HL-60/S4 (cell line): ENCODE measurements around the gene HS1BP3.

Experiments used
- in situ Hi-C: fragments of 300-500 bp; cut with MboI; formaldehyde crosslinking; loops from 2 replicates; pipeline ENCODE4 v1.14.3; 2022; ENCODE audit warnings: low sequenced_read_pairs

Gene HS1BP3

DNA sequence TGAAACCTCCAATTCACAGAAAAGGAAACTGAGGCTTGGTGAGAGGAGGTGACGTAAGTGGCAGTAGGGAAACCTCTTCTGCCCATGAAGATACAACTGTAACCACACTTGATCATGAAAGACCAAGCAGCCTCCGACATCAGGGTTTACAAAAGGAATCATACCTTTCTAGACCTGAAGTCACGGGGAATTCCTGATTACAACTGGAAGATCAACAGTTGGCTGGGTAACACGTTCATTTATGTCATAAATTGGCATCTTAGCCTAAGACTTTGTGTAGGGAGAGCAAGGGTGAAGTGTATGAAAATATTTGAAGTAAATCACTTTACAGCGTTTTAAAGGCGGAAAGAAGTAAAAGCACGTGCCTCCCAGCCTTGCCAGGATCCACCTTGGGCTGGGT lies 922 bp downstream of the HS1BP3 start:
- in situ Hi-C loops = loop anchor here (10.0 to 25.0 kb wide), 6 partner anchors 205 to 662 kb away; partner anchors contain the start of gene RHOB

DNA sequence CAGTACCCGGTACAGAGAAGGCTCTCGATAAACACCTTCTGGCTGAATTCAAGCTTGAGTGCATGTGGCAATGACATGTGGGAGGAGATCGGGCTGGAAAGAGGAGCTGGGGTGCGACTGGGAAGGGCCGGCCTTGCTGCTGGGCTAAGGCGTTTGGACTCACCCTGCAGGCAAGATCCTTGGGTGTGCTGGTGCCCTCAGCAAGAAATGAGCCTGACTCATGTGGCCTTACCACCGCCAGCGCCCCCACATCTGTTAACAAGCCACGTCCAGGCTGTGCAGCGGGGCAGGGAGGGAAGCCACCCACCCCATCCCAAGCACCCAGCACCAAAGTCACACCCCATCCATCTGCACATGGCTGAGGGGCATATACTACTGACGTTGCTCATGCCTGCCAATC lies 1.3 kb downstream of the HS1BP3 start:
- in situ Hi-C loops = loop anchor here (10.0 to 25.0 kb wide), 3 partner anchors 205 to 537 kb away; partner anchors contain the start of gene RHOB

DNA sequence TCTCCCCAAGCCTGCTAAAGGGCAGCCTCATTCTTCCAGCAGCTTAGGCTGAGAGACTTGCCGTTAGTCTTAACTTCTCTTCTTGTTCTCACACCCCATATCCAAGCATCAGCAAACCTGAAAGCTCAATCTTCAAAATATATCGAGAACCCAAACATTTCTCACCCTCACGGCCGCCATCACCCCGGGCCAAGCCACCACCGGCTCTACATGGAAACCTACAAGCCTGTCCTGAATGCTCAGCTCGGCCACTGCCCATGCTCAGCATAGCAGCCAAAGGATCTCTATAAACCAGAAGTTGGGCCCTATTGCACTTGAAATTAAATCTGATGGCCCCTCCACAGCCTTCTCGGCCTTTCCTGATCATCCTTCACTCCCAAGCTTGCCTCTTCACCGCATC lies 2.1 kb downstream of the HS1BP3 start:
- in situ Hi-C loops = loop anchor here (10.0 to 25.0 kb wide), 3 partner anchors 204 to 537 kb away; partner anchors contain the start of gene RHOB

DNA sequence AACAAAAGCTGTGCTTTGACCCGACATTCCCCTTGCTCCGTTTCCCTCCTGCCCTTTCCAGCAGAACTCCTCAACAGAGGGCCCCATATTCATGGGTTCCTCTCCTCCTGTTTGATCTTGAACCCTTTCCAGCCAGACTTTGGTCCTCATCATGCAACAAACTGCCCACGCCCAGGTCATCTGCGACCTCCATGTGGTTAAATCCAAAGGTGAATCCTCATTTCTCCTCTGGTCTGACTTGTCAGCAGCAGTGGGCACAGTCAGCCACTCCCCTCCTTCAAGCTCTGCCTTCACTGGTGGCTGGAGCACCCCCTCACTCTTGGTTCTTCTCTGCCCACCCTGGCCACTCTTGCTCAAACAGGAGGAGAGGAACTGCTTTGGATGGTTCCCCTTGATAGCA lies 2.7 kb downstream of the HS1BP3 start:
- in situ Hi-C loops = loop anchor here (10.0 to 25.0 kb wide), 3 partner anchors 203 to 536 kb away; partner anchors contain the start of gene RHOB

DNA sequence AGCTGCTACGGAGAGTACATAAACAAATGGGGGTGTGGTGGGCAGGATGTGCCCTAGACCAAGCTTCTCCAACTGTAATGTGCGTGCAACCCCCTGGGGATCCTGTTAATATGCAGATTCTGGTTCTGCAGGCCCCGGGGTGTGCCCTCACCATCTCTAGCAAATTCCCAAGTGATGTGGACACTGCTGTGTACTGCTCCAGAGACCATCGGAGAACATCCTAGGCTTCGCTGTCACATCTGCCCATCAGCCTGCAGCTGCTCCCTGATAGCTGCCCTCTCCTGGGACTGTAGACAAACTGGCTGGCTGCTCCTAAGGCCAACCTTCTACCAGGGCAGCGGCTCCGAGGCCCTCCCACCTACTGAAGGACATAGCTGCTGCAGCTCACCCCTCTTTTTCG lies 3.2 kb downstream of the HS1BP3 start:
- in situ Hi-C loops = loop anchor here (10.0 to 25.0 kb wide), 3 partner anchors 203 to 535 kb away; partner anchors contain the start of gene RHOB

DNA sequence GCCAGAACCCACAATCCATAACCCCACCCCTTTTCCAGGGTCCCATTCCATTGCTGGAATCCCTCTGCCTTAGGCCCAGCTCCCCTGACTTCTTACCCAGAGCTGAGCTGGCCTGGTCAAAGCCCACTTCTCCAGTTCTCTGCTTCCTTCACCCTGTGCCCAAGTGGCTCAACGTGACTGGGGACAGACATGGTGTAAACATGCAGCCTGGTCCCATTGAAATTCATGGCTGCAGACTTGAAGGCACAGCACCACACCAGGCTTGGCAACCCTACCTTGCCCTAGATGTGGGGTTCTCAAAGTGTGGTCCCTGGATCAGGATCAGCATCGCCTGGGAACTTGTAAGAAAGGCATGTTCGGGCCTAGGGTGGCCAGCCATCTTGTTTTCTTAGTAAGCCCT lies 3.7 kb downstream of the HS1BP3 start:
- in situ Hi-C loops = loop anchor here (10.0 to 25.0 kb wide), 3 partner anchors 202 to 535 kb away; partner anchors contain the start of gene RHOB

DNA sequence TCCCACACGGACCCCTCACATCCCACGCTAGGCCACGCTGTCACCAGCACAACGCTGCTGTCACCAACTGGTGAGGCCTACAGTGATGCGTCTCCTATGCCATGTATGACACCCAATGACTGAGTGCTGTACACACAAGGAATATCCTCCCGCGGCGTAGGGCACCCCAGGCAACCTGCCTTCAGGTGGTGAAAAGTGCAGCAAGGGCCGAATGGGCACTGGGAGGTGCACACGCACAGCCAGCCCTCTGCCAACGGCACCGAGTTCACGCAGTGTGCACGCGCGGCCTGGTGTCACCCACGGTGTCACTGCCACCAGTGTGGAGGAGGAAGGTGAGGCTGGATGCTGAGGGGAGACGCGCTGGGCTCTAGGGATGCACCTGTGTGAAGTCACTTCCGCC lies 4.5 kb downstream of the HS1BP3 start:
- in situ Hi-C loops = loop anchor here (10.0 to 25.0 kb wide), 3 partner anchors 202 to 534 kb away; partner anchors contain the start of gene RHOB

DNA sequence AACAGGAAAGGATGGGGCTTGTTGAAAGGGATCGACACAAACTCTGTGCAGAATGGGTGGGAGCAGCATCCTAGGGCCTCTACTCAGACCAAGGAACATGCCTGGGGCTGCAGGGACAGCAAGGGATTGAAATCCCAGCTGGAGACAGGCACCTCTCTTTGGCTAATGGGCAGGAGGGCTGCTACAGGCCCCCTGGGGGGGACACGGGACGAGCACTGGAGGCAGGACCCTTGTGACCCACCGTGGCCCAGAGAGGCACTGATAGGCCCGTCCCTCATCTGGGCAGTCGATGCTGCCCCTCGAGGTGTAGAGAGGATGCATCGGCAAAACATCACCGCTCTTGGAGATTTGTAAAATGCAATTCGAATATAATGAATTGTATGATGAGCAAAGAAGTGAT lies 5.1 kb downstream of the HS1BP3 start:
- in situ Hi-C loops = loop anchor here (10.0 to 25.0 kb wide), 3 partner anchors 201 to 533 kb away; partner anchors contain the start of gene RHOB

DNA sequence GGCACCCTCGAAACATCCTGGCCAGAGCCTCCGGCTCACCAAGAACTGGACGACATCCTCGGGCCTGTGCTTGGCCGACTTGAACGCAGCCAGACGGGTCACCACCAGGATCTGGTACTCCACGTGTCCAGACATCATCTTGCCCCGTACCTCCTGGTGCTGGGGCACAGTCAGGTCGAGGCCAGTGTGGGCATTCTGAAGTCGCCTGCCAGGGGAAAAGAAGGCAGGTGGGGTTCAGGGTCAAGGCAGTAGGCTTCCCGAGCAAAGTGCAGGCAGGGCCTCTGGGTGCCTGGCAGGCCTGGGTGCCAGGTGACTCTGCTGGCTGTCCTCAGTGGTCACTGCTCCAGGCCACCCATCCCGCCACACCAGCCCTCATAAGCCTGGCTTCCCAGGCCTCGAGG lies 5.6 kb downstream of the HS1BP3 start:
- in situ Hi-C loops = loop anchor here (10.0 to 25.0 kb wide), 3 partner anchors 200 to 533 kb away; partner anchors contain the start of gene RHOB

DNA sequence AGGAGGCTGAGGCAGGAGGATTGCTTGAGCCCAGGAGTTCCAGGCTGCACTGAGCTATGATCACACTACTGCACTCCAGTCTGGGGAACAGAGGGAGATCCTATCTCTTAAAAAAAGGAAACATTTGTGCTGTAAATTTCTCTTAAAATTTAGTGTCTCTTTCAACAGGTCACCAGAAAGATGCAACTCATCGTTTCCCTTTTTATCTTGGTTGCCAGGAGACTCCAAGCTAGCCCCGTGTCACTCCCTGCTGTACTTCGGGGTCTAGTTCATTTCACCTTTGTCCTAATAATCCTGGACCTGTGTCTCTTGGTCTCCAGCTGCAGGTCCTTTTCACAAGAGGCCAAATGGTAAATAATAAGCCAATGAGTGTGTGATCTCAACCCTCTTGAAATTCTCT lies 7.1 kb downstream of the HS1BP3 start:
- in situ Hi-C loops = loop anchor here (10.0 to 25.0 kb wide), 3 partner anchors 199 to 532 kb away; partner anchors contain the start of gene RHOB

DNA sequence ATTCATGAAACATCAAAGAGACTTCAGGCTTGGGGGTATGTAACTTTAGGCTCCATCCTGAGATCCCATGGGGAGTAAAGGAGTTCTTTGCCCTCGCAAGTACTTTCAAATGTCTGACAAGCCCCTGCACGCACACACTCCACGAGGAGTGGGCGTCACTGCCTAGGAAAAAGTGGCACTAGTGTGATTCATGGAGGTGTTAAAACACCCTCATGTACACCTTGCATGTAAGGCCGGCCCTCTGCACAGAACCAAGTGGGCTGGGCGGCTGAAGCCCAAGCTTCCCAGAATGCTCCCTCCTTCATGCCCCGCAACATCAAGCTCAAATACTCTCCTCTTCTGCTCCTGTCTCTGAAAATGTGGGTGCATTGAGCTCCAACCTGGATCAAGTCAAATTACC lies 7.8 kb downstream of the HS1BP3 start:
- in situ Hi-C loops = loop anchor here (10.0 to 25.0 kb wide), 3 partner anchors 198 to 531 kb away; partner anchors contain the start of gene RHOB

DNA sequence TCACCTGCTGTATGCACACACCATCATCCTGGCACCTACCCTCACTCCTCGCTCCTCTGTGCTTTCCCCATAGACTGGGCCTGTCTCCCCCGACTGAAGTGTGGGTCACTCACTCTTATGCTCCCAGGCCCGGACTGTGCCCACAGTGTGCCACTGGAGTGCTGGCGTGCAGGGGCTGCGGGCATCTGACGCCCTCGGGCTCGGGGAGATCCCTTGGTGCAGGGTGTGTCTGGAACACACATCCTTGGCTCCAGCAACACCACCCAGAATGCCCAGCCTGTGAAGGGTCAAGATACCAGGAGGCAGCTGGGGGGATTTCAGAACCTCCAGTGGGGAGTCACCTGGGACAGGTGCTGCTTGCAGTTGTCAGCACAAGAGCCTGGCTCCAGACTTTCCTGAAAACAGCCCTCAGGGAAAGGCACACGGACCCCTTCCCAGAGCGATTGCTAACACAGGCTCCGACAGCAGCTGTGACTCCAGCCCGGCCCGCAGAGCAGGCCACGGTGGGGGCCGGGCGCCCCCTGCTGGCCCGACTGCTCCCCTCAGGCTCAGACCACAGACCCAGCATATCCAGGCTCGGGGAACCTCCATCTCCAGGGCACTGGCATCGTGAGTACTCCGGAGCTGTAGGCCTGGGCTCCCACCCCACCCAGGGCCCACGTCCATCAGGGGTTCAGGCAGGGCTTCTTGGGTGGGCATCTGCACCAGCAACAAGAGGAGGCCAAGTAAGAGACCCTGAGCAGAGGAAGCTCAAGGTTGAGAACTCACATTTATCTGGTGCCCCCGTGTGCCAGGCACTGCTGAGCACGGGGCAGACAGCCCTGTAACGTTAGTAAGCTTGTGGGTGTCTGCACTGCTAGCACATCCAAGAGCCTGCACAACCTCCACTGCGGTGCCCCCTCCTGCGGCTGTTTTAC lies 8.6 kb downstream of the HS1BP3 start:
- in situ Hi-C loops = loop anchor here (10.0 to 25.0 kb wide), 3 partner anchors 198 to 530 kb away; partner anchors contain the start of gene RHOB

DNA sequence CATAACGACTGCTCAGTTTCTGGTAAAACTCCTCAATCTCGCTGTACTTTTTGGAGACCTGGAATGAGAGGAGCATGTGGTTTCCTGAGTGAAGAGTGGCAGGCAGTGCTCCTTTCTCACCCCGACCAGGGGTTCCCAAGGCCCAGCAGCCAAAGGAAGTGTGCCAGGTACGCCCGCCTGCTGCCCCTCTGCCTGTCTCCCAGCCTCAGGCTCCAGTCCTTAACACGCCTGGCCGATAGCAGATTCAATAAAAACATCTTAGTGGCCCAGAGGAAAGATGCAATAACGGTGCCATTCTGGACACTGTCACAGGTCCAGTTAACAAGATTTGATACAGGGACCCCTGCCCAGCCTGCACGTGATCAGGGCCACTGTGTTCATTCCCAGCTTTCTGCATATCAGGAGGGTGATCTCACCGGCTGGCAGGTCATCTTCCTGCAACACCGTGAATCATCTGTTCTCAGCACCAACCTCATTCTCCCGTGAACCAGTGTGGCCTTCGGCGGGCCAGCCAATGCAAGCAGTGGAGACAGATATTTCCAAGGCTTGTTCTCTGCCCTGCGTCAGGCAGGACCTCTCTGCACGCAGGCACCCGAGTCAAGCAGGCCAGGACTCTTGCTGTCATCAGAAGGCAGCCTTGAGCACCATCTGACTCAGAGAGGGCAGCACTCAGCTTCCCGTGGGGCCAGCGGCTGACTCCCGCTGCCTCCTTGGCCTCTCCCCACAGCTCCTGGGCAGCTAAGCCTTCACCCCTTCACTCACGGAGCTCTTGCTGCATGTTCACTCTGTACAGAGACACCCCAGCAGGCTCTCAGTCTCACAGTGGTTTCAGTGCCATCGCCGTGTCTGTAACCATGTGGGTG lies 9.5 kb downstream of the HS1BP3 start:
- in situ Hi-C loops = loop anchor here (10.0 to 25.0 kb wide), 3 partner anchors 197 to 529 kb away; partner anchors contain the start of gene RHOB

DNA sequence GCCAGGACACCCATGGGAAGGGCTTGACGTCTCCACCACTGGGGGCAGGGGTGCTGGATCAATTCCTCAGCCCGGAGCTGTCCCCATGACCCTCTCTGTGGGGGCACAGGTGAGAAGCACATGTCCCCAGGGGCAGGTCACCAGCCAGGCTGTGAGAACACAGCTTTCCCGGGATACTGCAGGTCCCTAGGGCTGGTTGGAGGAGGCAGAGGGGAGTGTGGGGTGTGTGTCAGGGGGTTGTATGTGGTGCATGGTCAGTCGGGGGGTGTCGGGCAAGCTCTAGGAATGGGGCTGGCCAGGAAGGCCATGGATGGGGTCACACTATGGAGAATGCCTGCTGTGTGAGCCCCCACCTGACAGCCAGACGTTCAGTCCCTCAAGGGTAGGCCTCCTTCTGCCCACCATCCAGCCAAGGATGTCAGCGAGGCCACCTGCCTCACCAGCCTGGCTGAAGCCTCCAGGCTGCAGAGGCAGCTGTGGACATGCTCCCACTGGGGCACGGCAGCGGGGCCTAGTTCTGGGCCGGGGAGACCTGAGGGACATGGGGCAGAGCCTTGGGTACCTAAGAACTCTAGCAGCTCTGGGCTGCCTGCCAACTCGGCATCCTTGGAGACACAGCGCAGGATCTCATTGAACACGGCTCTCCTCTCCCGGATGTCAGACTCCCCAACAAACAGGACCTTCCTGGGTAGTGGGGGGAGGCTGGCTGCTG lies 10.3 kb downstream of the HS1BP3 start:
- in situ Hi-C loops = loop anchor here (10.0 to 25.0 kb wide), 3 partner anchors 196 to 528 kb away; partner anchors contain the start of gene RHOB

DNA sequence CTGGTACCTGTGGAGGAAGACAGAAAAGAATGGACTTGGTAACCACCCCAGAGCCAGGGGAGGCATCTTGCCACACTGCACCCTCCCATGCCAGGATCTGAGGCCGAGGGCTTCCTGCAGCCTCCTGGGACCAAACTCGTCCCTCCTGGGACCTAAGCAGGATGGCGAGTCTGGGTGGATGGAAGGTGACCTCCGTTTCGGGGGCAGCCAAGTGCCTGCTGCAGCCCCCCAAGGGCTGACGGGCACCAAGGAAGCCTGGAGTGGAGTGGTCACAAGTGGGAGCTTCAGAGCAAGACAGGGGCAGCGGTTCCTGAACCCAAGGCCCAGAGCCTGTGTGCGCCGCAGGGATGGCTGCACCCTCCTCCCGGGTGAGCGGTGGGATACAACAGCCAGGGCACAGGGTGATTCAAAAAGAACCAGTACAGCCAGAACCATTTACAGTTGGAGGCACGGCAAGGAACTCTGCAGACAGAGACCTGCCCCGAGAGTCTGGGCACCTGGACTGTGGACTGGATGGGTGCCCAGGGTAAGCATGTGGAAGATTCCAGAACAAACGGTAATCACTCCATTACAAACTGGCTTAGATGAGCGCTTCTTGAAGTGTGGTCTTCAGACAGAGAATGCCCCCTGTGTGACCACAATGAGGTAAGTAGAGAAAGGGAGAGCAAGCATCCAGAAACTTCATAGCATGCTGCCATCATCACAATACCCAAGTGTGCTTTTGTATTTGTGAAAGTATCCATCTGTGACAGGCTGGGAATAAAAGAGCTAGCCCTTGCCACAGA lies 12.1 kb downstream of the HS1BP3 start:
- in situ Hi-C loops = loop anchor here (25.0 kb wide), 1 partner anchor 527 kb away; no protein-coding TSS in a partner anchor

DNA sequence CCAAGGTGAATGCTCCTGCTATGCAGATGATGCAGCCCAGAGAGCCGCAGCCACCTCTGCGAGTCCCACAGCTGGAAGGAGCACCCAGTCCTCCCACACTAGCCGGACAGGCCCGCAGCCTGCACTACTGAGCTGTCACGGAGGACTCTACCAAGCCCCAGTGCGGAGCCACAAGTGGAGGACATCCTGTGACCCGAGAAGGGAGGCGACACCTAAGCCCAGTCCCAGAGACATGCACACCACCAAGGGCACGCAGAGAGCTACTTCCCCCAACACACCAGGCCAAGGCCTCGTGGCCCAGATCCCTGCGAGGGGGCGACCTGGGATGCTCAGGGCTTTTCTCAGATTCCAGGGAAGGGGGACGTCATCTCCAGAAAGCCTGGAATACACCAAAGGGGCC lies 12.9 kb downstream of the HS1BP3 start:
- in situ Hi-C loops = loop anchor here (25.0 kb wide), 1 partner anchor 526 kb away; no protein-coding TSS in a partner anchor

DNA sequence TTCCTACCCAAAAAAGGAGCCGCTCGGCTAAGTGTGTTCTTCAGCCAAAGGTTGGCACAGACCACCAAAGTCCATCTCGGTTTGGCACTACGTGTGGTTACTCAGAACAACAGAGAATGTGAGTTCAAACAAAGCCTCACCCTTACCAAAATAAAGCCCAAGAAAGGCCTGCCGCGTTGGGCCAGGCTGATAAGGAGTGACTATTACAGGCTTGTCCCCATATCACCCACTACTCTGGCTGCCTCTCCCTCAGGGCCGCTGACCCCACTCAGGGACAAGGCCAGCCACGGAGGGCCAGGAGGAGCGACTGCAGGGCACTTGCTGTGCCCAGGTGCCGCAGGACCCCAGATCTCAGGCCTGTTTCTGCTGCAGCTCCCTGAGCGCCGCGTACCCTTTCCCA lies 13.8 kb downstream of the HS1BP3 start:
- in situ Hi-C loops = loop anchor here (25.0 kb wide), 1 partner anchor 525 kb away; no protein-coding TSS in a partner anchor

DNA sequence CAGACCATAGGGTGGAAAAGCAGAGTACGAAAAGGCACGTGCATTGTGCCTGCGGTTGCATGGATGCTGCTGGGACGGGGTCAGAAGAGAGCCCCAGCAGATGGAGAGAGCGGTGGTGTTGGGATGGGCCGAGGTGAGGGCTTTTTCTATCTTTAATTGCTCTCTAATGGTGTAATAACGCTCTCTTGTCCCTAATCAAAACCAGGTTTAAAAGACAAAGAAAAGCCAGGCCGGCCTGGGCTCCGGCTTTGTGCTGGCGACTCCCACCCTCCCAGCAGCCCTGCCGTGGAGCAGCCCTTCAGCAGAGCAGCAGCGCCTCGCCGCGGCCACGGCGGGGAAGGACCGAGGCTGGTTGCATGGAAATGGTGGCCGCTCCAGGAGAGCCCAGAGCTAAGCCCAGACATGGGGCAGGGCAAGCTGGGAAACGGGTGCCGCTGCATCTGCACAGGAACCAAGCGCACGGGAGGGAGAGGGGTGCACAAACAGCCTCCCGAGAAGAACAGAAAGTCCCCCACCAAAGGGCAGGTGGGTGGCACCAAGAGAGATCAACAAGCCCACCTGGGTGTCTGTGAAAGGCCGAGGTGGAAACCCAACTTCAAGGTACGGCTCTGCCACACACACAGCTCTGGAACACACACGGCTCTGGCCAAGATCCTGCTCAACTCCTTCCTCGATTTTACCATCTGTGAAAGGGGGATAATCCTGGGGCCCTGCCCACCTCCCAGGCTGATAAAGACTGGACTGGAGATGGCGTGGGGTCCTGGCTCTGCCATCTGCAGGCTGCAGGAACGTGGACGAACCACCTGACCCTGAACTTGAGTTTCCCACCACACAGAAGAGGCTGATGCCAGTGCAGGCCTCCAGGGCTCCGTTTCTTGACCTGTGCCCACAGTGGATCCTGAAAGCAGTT lies 15.0 kb downstream of the HS1BP3 start:
- in situ Hi-C loops = loop anchor here (25.0 kb wide), 1 partner anchor 524 kb away; no protein-coding TSS in a partner anchor
